Smooth muscle cell (in vitro differentiated cells): ENCODE results near the gene COX4I1. TPM values are rescaled to one million over a fixed set of nuclear protein-coding genes. Genes with fewer than 3 reads are reported as not detected.

Experiments
- DNase-seq: peaks from one replicate; lab custom pipeline; 2025; ENCODE audit not compliant: unreplicated experiment; lab: John Stamatoyannopoulos, UW
- H2AFZ ChIP-seq: fragments of 200-600 bp; sonication (generic); 2 replicates; pipeline ENCODE4 v1.6.0; 2016; ENCODE audit warnings: antibody characterized with exemption, low read depth, mild to moderate bottlenecking
- H3F3A ChIP-seq: fragments of 200-600 bp; sonication (generic); 2 replicates; pipeline ENCODE4 v1.6.0; 2017; ENCODE audit warnings: antibody characterized with exemption, low read depth
- H3K27ac ChIP-seq: fragments of 200-600 bp; sonication (generic); 2 replicates; pipeline ENCODE4 v1.5.1; 2016; ENCODE audit warnings: low read depth, mild to moderate bottlenecking
- H3K27me3 ChIP-seq: fragments of 200-600 bp; sonication (generic); 2 replicates; pipeline ENCODE4 v1.6.1; 2016; ENCODE audit warnings: low read depth, mild to moderate bottlenecking
- H3K36me3 ChIP-seq: fragments of 200-600 bp; sonication (generic); 2 replicates; pipeline ENCODE4 v1.5.1; 2016; ENCODE audit warnings: low read depth
- H3K4me1 ChIP-seq: fragments of 200-600 bp; sonication (generic); 2 replicates; pipeline ENCODE4 v1.5.1; 2016; ENCODE audit warnings: low read depth
- H3K4me2 ChIP-seq: fragments of 200-600 bp; sonication (generic); 2 replicates; pipeline ENCODE4 v1.6.0; 2016; ENCODE audit warnings: mild to moderate bottlenecking
- H3K4me3 ChIP-seq: fragments of 200-600 bp; sonication (generic); 2 replicates; pipeline ENCODE4 v1.5.1; 2016; ENCODE audit warnings: mild to moderate bottlenecking
- H3K79me2 ChIP-seq: fragments of 200-600 bp; sonication (generic); 2 replicates; pipeline ENCODE4 v1.6.0; 2016; ENCODE audit warnings: low read depth, mild to moderate bottlenecking
- H3K9ac ChIP-seq: fragments of 200-600 bp; sonication (generic); 2 replicates; pipeline ENCODE4 v1.6.0; 2016; ENCODE audit warnings: low read depth
- H3K9me3 ChIP-seq: fragments of 200-600 bp; sonication (generic); replicated peaks from 2 replicates; pipeline ENCODE4 v1.5.1; 2016; ENCODE audit warnings: low read depth
- H4K20me1 ChIP-seq: fragments of 200-600 bp; sonication (generic); 2 replicates; pipeline ENCODE4 v1.6.0; 2016; ENCODE audit warnings: low read depth
- CTCF ChIP-seq: fragments of 200-600 bp; sonication (generic); IDR thresholded peaks from 2 replicates; pipeline ENCODE4 v1.5.1; 2017; ENCODE audit warnings: borderline replicate concordance, mild to moderate bottlenecking, antibody characterized with exemption; ENCODE audit not compliant: insufficient read depth, poor library complexity, severe bottlenecking
- WGBS: methylation state at CpG from one replicate; pipeline ENCODE4 v1.1.7; 2016; ENCODE audit warnings: low lambda C conversion rate; 5-methylcytosine and 5-hydroxymethylcytosine counted together
- polyA plus RNA-seq: library from polyadenylated mRNA; unstranded; fragments of >200 nt; fragmentation: Nextera tagmentation; extraction: Ambion mirVana; gene quantifications from 2 replicates; pipeline ENCODE4 v1.2.1, GENCODE V29; 2016
- total RNA-seq: library from RNA; depleted of rRNA; stranded (reverse); fragments of >200 nt; gene quantifications from 2 replicates; pipeline ENCODE4 v1.2.3, GENCODE V29; 2014

COX4I1 gene
- total and polyA plus RNA-seq, 2 experiments from 2014 or later: 342 to 612 TPM

- WGBS: 82% methylated on average over 12 of the region's 12 CpGs
- peaks cover 4% of the 10 kb centered on the region for H3K36me3 ChIP-seq
- no peak overlapping the region for H3K27ac ChIP-seq
- H3K4me3 ChIP-seq: no peak overlapping the region
- no peak overlapping the region for H3K4me2 ChIP-seq
- H3F3A ChIP-seq: no peaks in the 10 kb centered on the region
- peaks cover 3% of the 10 kb centered on the region for H3K79me2 ChIP-seq
- TF ChIP-seq CTCF: no peak
- no peak overlapping the region for H3K9ac ChIP-seq
- DNase-seq: no peak
- H2AFZ ChIP-seq: no peak overlapping the region
- peaks cover 39% of the 10 kb centered on the region for H4K20me1 ChIP-seq
- H3K4me1 ChIP-seq: no peaks in the 10 kb centered on the region
- H3K27me3 ChIP-seq: no peaks in the 10 kb centered on the region
- no peaks in the 10 kb centered on the region for H3K9me3 ChIP-seq
Measured at GRCh38 chr16:85778873-85779272, 20.6 kb upstream of the COX4I1 start.

GRCh38 chr16:85780281-85780680, 19.2 kb upstream of the COX4I1 start:
- H3K27ac ChIP-seq: no peak overlapping the region
- peaks cover 3% of the 10 kb centered on the region for H3K79me2 ChIP-seq
- H3K4me2 ChIP-seq: no peak overlapping the region
- peaks cover 50% of the 10 kb centered on the region for H4K20me1 ChIP-seq
- no peak for DNase-seq
- no peaks in the 10 kb centered on the region for H3K4me1 ChIP-seq
- no peak overlapping the region for H3K4me3 ChIP-seq
- no peak overlapping the region for H3K9ac ChIP-seq
- H2AFZ ChIP-seq: no peak overlapping the region
- peaks cover 4% of the 10 kb centered on the region for H3K36me3 ChIP-seq
- no peaks in the 10 kb centered on the region for H3K27me3 ChIP-seq
- H3F3A ChIP-seq: no peaks in the 10 kb centered on the region
- no peak for TF ChIP-seq CTCF
- WGBS: 93% methylated on average over 26 of the region's 26 CpGs
- H3K9me3 ChIP-seq: no peaks in the 10 kb centered on the region

GRCh38 chr16:85781156-85781555, 18.3 kb upstream of the COX4I1 start:
- Histone ChIP-seq H3K4me2 (no peak overlapping the region), H4K20me1 (peaks cover 58% of the 10 kb centered on the region), H3K79me2 (peaks cover 6% of the 10 kb centered on the region), H3K9me3 (no peaks in the 10 kb centered on the region), H3K9ac (no peak overlapping the region), H3K27ac (no peak overlapping the region), H3F3A (no peaks in the 10 kb centered on the region), H3K36me3 (peaks cover 4% of the 10 kb centered on the region), H2AFZ (no peak overlapping the region), H3K4me1 (no peaks in the 10 kb centered on the region), H3K4me3 (no peak overlapping the region), H3K27me3 (no peaks in the 10 kb centered on the region)
- DNase-seq: no peak
- TF ChIP-seq CTCF: no peak
- WGBS: 92% methylated on average over 10 of the region's 10 CpGs

- H3K27me3 ChIP-seq: no peaks in the 10 kb centered on the region
- peaks cover 65% of the 10 kb centered on the region for H4K20me1 ChIP-seq
- no peaks in the 10 kb centered on the region for H3K4me1 ChIP-seq
- no peaks in the 10 kb centered on the region for H3K9me3 ChIP-seq
- no peak for DNase-seq
- no peak overlapping the region for H3K27ac ChIP-seq
- H2AFZ ChIP-seq: no peak overlapping the region
- no peak for TF ChIP-seq CTCF
- H3K9ac ChIP-seq: no peak overlapping the region
- H3K79me2 ChIP-seq: peaks cover 11% of the 10 kb centered on the region
- 97% methylated on average over 16 of the region's 16 CpGs for WGBS
- H3K36me3 ChIP-seq: peaks cover 4% of the 10 kb centered on the region
- no peak overlapping the region for H3K4me3 ChIP-seq
- no peaks in the 10 kb centered on the region for H3F3A ChIP-seq
- no peak overlapping the region for H3K4me2 ChIP-seq
Measured at GRCh38 chr16:85781695-85782370, 17.7 kb upstream of the COX4I1 start.
